Natural killer cell treated with Interleukin-12 subunit alpha and Interleukin-12 subunit beta and Interleukin-15 and Interleukin-18, amount 100 ng/mL, for 72 hours (primary cell): ENCODE data around the gene SPRY4. TPM values are rescaled to one million over a fixed set of nuclear protein-coding genes. Genes with fewer than 3 reads are reported as not detected.
"Not testable (repeated sequence)": the region's sequence is repeated elsewhere in the genome, so short reads cannot be mapped to it uniquely, and the experiment has no call there.

ENCODE experiments used
- ATAC-seq, 2 donors: fragments of 150-1000 bp; cut with Tn5 transposase in 1 of 2; sonication (Bioruptor Pico), chemical (Tn5 transposase) in 1 of 2; 2 replicates each; pipeline ENCODE4 v1.10.0; 2021
- DNase-seq: peaks from one replicate; pipeline ENCODE4 v3.0.0; 2022; ENCODE audit warnings: low spot score
- H3K27ac Mint-ChIP-seq, 2 donors: 1 replicate in 1 of 2; 2 replicates in 1 of 2; pipeline ENCODE4 v1.8.0; 2022; ENCODE audit warnings: mixed read lengths in 2 of 2, mild to moderate bottlenecking in 1 of 2, moderate library complexity in 1 of 2
- H3K27me3 Mint-ChIP-seq, 2 donors: 1 replicate in 1 of 2; 2 replicates in 1 of 2; pipeline ENCODE4 v1.8.0; 2022; ENCODE audit warnings: mixed read lengths in 2 of 2
- H3K36me3 Mint-ChIP-seq: one replicate; pipeline ENCODE4 v1.8.0; 2022; ENCODE audit warnings: mixed read lengths
- H3K4me1 Mint-ChIP-seq, 2 donors: 1 replicate in 1 of 2; 2 replicates in 1 of 2; pipeline ENCODE4 v1.8.0; 2022; ENCODE audit warnings: low read depth in 2 of 2, mixed read lengths in 2 of 2, mild to moderate bottlenecking in 1 of 2
- H3K4me3 Mint-ChIP-seq: one replicate; pipeline ENCODE4 v1.8.0; 2022; ENCODE audit warnings: mixed read lengths
- H3K9me3 Mint-ChIP-seq: 2 replicates; pipeline ENCODE4 v1.8.0; 2022; ENCODE audit warnings: mixed read lengths
- total RNA-seq, 2 donors: library from RNA; stranded (reverse); gene quantifications; one replicate each; pipeline ENCODE4 v1.2.3, GENCODE V29; 2022

Gene SPRY4
- total RNA-seq, 2 donors from 2014 or later = 2.5 to 4.6 TPM

- H3K36me3 Mint-ChIP-seq, H3K27ac Mint-ChIP-seq, DNase-seq, H3K9me3 Mint-ChIP-seq, H3K4me1 Mint-ChIP-seq, H3K4me3 Mint-ChIP-seq, ATAC-seq: not testable (repeated sequence)
- H3K27me3 Mint-ChIP-seq = peaks cover 0 to 12% of the 10 kb centered on the region in 2 donors
Observed at GRCh38 chr5:142264084-142264483, 60.7 kb downstream of the SPRY4 start.

GRCh38 chr5:142263346-142263745 lies 61.5 kb downstream of the SPRY4 start:
- H3K4me3 Mint-ChIP-seq = no peak overlapping the region
- peaks cover 0 to 10% of the 10 kb centered on the region in 2 donors for H3K27me3 Mint-ChIP-seq
- H3K9me3 Mint-ChIP-seq = no peaks in the 10 kb centered on the region
- peaks cover 5 to 6% of the 10 kb centered on the region in 2 donors for H3K4me1 Mint-ChIP-seq
- no peak overlapping the region for H3K27ac Mint-ChIP-seq
- H3K36me3 Mint-ChIP-seq = no peaks in the 10 kb centered on the region
- ATAC-seq (no peak), DNase-seq (no peak)

- ATAC-seq (no peak), DNase-seq (no peak)
- H3K9me3 Mint-ChIP-seq = no peaks in the 10 kb centered on the region
- peaks cover 0 to 10% of the 10 kb centered on the region in 2 donors for H3K27me3 Mint-ChIP-seq
- H3K4me1 Mint-ChIP-seq = peaks cover 5 to 6% of the 10 kb centered on the region in 2 donors
- H3K27ac Mint-ChIP-seq = no peak overlapping the region
- no peak overlapping the region for H3K4me3 Mint-ChIP-seq
- H3K36me3 Mint-ChIP-seq = no peaks in the 10 kb centered on the region
Observed at GRCh38 chr5:142262683-142263082, 62.1 kb downstream of the SPRY4 start.

Other genes starting within 250 kb of the SPRY4 start
- gene NDFIP1, start 216.2 kb downstream of the SPRY4 start, total RNA-seq = 10 to 100 TPM; 24.2 to 24.4 TPM